MM.1S (cell line): ENCODE results near the gene RBP5.
"Not testable (repeated sequence)": the region's sequence is repeated elsewhere in the genome, so short reads cannot be mapped to it uniquely, and the experiment has no call there.

Source experiments
- DNase-seq: peaks from one replicate; pipeline ENCODE4 v3.0.0-alpha.2; 2015
- H2AFZ ChIP-seq: fragments of 300-600 bp; sonication (generic); 2 replicates; pipeline ENCODE4 v1.6.0; 2016; ENCODE audit warnings: antibody characterized with exemption, low read length
- H3F3A ChIP-seq: fragments of 300-600 bp; sonication (generic); 2 replicates; pipeline ENCODE4 v1.6.1; 2016; ENCODE audit warnings: mild to moderate bottlenecking, antibody characterized with exemption, low read length, moderate library complexity, mixed read lengths; ENCODE audit not compliant: insufficient read depth
- H3K27ac ChIP-seq: fragments of 300-600 bp; sonication (generic); 2 replicates; pipeline ENCODE4 v1.5.1; 2016; ENCODE audit warnings: mild to moderate bottlenecking, low read length
- H3K27me3 ChIP-seq: fragments of 300-600 bp; sonication (generic); replicated peaks from 2 replicates; pipeline ENCODE4 v1.6.0; 2016; ENCODE audit warnings: low read length; ENCODE audit not compliant: insufficient read depth
- H3K36me3 ChIP-seq: fragments of 300-600 bp; sonication (generic); replicated peaks from 2 replicates; pipeline ENCODE4 v1.6.1; 2016; ENCODE audit warnings: mild to moderate bottlenecking, low read length, mixed read lengths; ENCODE audit not compliant: insufficient read depth
- H3K4me1 ChIP-seq: fragments of 300-600 bp; sonication (generic); 2 replicates; pipeline ENCODE4 v1.6.1; 2016; ENCODE audit warnings: low read length, mixed read lengths
- H3K4me2 ChIP-seq: fragments of 300-600 bp; sonication (generic); 2 replicates; pipeline ENCODE4 v1.6.0; 2016; ENCODE audit warnings: low read depth, low read length
- H3K4me3 ChIP-seq: fragments of 300-600 bp; sonication (generic); 2 replicates; pipeline ENCODE4 v1.5.1; 2016; ENCODE audit warnings: low read length, mixed read lengths
- H3K79me2 ChIP-seq: fragments of 300-600 bp; sonication (generic); 2 replicates; pipeline ENCODE4 v1.6.1; 2016; ENCODE audit warnings: mixed run types, low read length, mixed read lengths
- H3K9ac ChIP-seq: fragments of 300-600 bp; sonication (generic); 2 replicates; pipeline ENCODE4 v1.6.1; 2016; ENCODE audit warnings: low read length, mixed read lengths
- H3K9me2 ChIP-seq: fragments of 300-600 bp; sonication (generic); replicated peaks from 2 replicates; pipeline ENCODE4 v1.6.1; 2016; ENCODE audit warnings: mild to moderate bottlenecking, low read length, mixed read lengths; ENCODE audit not compliant: insufficient read depth
- H3K9me3 ChIP-seq: fragments of 300-600 bp; sonication (generic); replicated peaks from 2 replicates; pipeline ENCODE4 v1.6.1; 2016; ENCODE audit warnings: mild to moderate bottlenecking, low read length, mixed read lengths; ENCODE audit not compliant: insufficient read depth
- H4K20me1 ChIP-seq: fragments of 300-600 bp; sonication (generic); 2 replicates; pipeline ENCODE4 v1.6.1; 2016; ENCODE audit warnings: mild to moderate bottlenecking, low read length, moderate library complexity, mixed read lengths; ENCODE audit not compliant: insufficient read depth
- EZH2 ChIP-seq: fragments of 300-600 bp; sonication (generic); optimal IDR thresholded peaks from 2 replicates; pipeline ENCODE3; 2017; ENCODE audit warnings: low read depth, mild to moderate bottlenecking, antibody characterized with exemption, low read length, mixed read lengths
- EZH2phosphoT487 ChIP-seq: fragments of 300-600 bp; sonication (generic); IDR thresholded peaks from 2 replicates; pipeline ENCODE4 v1.6.1; 2018; ENCODE audit warnings: antibody characterized with exemption, low read length
- TF ChIP-seq, protein P1 (sequence below): fragments of 300-600 bp; sonication (generic); IDR thresholded peaks from 2 replicates; pipeline ENCODE4 v1.5.1; 2016; ENCODE audit warnings: antibody characterized with exemption, low read length, mixed read lengths

Gene RBP5

DNA sequence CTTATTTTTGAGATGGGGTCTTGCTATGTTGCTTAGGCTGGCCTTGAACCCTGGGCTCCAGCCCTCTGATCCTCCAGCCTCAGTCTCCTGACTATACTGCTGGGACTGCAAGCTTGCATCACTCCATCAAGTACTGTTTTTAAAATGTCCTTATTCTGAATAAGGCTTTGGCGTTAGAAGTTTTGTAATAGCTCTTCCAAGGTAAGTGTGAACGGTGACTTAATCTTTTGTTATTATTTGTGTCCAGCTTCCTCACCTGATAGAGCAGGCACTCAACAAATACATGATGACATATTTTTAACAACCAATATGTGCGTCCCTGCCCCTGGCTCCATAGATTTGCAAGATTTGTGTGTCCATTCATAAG lies 21.1 kb downstream of the RBP5 start:
- TF ChIP-seq EZH2 (no peak), EZH2phosphoT487 (no peak)
- TF ChIP-seq, protein P1, sequence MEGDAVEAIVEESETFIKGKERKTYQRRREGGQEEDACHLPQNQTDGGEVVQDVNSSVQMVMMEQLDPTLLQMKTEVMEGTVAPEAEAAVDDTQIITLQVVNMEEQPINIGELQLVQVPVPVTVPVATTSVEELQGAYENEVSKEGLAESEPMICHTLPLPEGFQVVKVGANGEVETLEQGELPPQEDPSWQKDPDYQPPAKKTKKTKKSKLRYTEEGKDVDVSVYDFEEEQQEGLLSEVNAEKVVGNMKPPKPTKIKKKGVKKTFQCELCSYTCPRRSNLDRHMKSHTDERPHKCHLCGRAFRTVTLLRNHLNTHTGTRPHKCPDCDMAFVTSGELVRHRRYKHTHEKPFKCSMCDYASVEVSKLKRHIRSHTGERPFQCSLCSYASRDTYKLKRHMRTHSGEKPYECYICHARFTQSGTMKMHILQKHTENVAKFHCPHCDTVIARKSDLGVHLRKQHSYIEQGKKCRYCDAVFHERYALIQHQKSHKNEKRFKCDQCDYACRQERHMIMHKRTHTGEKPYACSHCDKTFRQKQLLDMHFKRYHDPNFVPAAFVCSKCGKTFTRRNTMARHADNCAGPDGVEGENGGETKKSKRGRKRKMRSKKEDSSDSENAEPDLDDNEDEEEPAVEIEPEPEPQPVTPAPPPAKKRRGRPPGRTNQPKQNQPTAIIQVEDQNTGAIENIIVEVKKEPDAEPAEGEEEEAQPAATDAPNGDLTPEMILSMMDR: no peak
- DNase-seq: no peak
- Histone ChIP-seq H3K9me3 (no peaks in the 10 kb centered on the region), H3K79me2 (peaks cover 8% of the 10 kb centered on the region; the same call in 1 of the 2 replicates), H3K4me3 (peak overlapping the region; percentile 95), H3F3A (peaks cover 11% of the 10 kb centered on the region; the same call in 1 of the 2 replicates), H3K4me2 (peak overlapping the region; percentile 95), H2AFZ (peak overlapping the region; percentile 88), H3K36me3 (no peaks in the 10 kb centered on the region), H3K4me1 (0 out of 2 replicates have a peak, but pooled peaks cover 7% of the 10 kb centered on the region), H3K9me2 (no peaks in the 10 kb centered on the region), H3K27me3 (no peaks in the 10 kb centered on the region), H4K20me1 (no peaks in the 10 kb centered on the region), H3K9ac (peak overlapping the region; percentile 87; the same call in 1 of the 2 replicates), H3K27ac (peak overlapping the region; percentile 68; the same call in 1 of the 2 replicates)

- H3K4me2 ChIP-seq, H3K27me3 ChIP-seq, H2AFZ ChIP-seq, H3K79me2 ChIP-seq, H3K9ac ChIP-seq, H3K9me3 ChIP-seq, DNase-seq, H3K4me1 ChIP-seq, H4K20me1 ChIP-seq, H3K27ac ChIP-seq, H3K4me3 ChIP-seq, H3K36me3 ChIP-seq, H3K9me2 ChIP-seq: not testable (repeated sequence)
- H3F3A ChIP-seq: peaks cover 11% of the 10 kb centered on the region; the same call in 1 of the 2 replicates
Observed at GRCh38 chr12:7107181-7107580, 21.5 kb downstream of the RBP5 start.

DNA sequence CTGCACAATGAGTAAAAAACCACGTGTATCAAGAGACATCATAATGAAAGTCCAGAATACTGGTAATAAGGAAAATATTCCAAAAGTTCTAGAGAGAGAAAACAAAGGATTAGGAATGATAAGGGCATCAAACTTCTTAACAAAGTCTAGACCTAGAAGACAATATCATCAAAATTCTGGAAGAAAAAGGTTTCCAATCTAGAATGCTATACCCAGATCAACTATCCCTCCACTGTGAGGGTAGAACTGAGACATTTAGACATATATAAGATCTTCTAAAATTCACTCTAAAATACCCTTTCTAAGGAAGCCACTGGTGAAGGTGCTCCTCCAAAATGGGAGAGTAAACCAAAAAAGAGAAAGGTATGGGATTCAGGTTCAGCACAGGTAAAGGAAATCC lies 22.6 kb downstream of the RBP5 start:
- H3K27ac ChIP-seq: no peak overlapping the region
- no peaks in the 10 kb centered on the region for H3K36me3 ChIP-seq
- no peaks in the 10 kb centered on the region for H4K20me1 ChIP-seq
- TF ChIP-seq, protein P1: no peak
- TF ChIP-seq EZH2 (no peak), EZH2phosphoT487 (no peak)
- no peak overlapping the region for H3K9ac ChIP-seq
- H3K4me2 ChIP-seq: no peak overlapping the region
- no peak overlapping the region for H2AFZ ChIP-seq
- peaks cover 8% of the 10 kb centered on the region; the same call in 1 of the 2 replicates for H3K79me2 ChIP-seq
- 0 out of 2 replicates have a peak, but pooled peaks cover 7% of the 10 kb centered on the region for H3K4me1 ChIP-seq
- H3K9me2 ChIP-seq: no peaks in the 10 kb centered on the region
- peaks cover 11% of the 10 kb centered on the region; the same call in 1 of the 2 replicates for H3F3A ChIP-seq
- H3K27me3 ChIP-seq: no peaks in the 10 kb centered on the region
- H3K9me3 ChIP-seq: no peaks in the 10 kb centered on the region
- no peak for DNase-seq
- no peak overlapping the region for H3K4me3 ChIP-seq

GRCh38 chr12:7103837-7104584 lies 24.7 kb downstream of the RBP5 start:
- no peaks in the 10 kb centered on the region for H3K27me3 ChIP-seq
- TF ChIP-seq EZH2phosphoT487: no peak
- TF ChIP-seq EZH2: no peak
- TF ChIP-seq, protein P1: no peak
- DNase-seq: no peak

More at GRCh38 chr12:7103837-7104584, 24.7 kb downstream of the RBP5 start:
- no peak overlapping the region for H3K27ac ChIP-seq
- no peaks in the 10 kb centered on the region for H4K20me1 ChIP-seq
- no peaks in the 10 kb centered on the region for H3K9me2 ChIP-seq
- peaks cover 11% of the 10 kb centered on the region; the same call in 1 of the 2 replicates for H3F3A ChIP-seq
- no peak overlapping the region for H3K9ac ChIP-seq
- H2AFZ ChIP-seq: no peak overlapping the region
- H3K4me1 ChIP-seq: 0 out of 2 replicates have a peak, but pooled peaks cover 2% of the 10 kb centered on the region
- peaks cover under 1% of the 10 kb centered on the region; the same call in 1 of the 2 replicates for H3K79me2 ChIP-seq
- H3K4me3 ChIP-seq: no peak overlapping the region
- no peak overlapping the region for H3K4me2 ChIP-seq
- H3K36me3 ChIP-seq: no peaks in the 10 kb centered on the region
- no peaks in the 10 kb centered on the region for H3K9me3 ChIP-seq
